GM19438 (cell line): Measurements from ENCODE around the gene SLC35G4.
"Not testable (repeated sequence)": the region's sequence is repeated elsewhere in the genome, so short reads cannot be mapped to it uniquely, and the experiment has no call there.

Source experiments
- ATAC-seq: cut with Tn5 transposase; IDR thresholded peaks from one replicate; pipeline ENCODE4 v1.9.1; 2021; ENCODE audit warnings: low read depth; ENCODE audit not compliant: unreplicated experiment

SLC35G4 gene

DNA sequence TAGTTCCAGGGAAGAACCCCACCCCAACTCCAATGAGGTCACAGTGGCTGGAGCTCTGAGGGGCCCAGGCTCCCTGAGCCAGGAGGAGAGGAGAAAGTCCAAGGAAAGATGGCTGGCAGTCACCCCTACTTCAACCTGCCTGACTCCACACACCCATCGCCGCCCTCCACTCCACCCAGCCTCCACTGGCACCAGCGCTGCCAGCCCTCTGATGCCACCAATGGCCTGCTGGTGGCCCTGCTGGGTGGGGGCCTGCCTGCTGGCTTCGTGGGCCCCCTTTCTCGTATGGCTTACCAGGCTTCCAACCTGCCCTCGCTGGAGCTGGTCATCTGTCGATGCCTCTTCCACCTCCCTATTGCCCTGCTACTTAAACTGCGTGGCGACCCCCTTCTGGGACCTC, at the start of gene SLC35G4:
TSS of gene SLC35G4 (plus strand) at position 109 of the 400 bp plus-strand sequence. CDS start at position 109, 0 bp downstream.
- ATAC-seq: not testable (repeated sequence)

DNA sequence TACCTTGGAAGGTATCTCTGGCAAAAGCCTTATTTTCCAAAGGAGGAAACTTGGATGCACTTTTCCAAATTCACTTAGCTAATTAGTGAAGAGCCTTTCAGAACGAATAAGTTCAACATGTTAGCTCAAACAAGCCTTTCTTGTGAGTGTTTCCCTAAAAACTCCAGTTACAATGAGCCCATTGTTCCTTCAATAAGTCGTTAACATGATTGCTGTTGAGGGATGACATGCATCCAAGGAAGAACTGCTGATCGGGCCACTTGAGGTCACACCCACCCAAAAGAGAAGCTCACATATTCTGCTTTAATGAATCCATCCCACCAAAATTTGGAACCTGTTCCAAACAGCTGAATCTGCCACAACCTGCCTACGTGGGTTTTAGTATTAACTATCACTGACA, 48.1 kb upstream of the SLC35G4 start:
- no peak for ATAC-seq

DNA sequence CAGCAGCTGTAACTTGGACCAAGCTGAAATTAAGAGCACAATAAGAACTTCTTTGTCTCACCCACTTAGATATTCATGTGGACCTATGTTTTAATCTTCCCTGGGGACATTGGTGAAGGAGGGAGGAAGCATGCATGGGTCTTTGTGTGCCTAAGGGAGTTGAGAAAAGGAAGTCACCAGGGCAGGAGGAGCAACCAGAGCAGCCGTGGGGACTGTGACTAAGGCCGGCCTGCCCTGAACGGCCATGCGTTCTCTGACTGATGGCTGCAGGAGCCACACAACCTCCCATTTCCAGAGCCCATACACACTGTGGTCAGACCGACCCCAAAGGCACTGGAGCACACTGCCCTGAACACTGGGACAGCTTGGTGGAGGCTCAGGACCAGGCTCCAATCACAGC, 43.7 kb upstream of the SLC35G4 start:
- no peak for ATAC-seq

GRCh38 chr18:11566236-11566965, 43.0 kb upstream of the SLC35G4 start:
- ATAC-seq: no peak

- ATAC-seq: no peak
Observed at GRCh38 chr18:11567396-11567795, 42.0 kb upstream of the SLC35G4 start.

GRCh38 chr18:11570073-11570588, 39.3 kb upstream of the SLC35G4 start:
- no peak for ATAC-seq

DNA sequence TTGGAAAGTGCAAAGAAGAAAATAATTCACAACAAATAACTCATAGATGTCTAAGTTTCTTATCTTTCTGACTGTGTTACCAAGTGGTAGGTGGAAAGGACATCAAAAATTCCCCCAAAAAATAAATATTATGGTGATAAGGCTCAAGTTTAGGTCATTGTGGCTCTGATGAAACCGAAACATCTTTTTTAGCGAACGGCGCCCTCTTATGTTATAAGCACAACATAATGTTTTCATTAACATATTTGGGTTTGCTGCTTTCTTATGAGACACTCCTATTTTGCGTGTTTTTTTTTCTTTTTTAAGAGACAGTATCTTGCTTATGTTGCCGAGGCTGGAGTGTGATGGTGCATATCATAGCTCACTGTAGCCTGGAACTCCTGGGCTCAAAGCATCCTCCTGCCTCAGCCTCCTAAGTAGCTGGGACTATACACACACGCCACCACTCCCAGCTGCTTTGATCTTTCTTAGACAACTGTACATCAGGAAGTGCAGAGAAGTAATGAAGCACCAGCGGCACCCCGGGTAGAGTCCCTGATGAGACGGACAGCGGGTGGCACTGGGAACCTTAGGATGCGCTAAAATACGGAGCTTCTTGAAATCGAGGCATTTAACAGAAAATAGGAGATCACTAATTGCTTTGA, 38.5 kb upstream of the SLC35G4 start:
- no peak for ATAC-seq

GRCh38 chr18:11572201-11572600, 37.2 kb upstream of the SLC35G4 start:
- no peak for ATAC-seq

DNA sequence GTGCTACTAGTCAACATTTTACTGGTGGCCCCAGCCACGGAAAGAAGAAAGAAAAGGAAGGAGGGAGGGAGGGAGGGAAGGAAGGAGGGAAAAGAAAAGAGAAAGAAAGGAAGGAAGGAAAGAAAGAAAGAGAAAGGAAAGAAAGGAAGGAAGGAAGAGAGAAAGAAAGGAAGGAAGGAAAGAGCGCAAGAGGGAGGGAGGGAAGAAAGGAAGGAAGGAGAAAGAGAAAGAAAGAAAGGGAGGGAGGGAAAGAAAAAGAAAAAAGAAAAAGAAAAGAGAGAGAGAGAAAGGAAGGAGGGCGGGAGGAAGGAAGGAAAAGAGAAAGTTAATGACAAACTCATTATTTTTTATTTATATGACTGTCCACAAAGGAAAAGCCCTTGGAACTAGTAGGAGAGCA, 34.9 kb upstream of the SLC35G4 start:
- ATAC-seq: no peak

- no peak for ATAC-seq
Observed at GRCh38 chr18:11577271-11578112, 31.9 kb upstream of the SLC35G4 start.

GRCh38 chr18:11578799-11579198, 30.6 kb upstream of the SLC35G4 start:
- ATAC-seq: no peak

- no peak for ATAC-seq
Observed at GRCh38 chr18:11579916-11580315, 29.5 kb upstream of the SLC35G4 start.

DNA sequence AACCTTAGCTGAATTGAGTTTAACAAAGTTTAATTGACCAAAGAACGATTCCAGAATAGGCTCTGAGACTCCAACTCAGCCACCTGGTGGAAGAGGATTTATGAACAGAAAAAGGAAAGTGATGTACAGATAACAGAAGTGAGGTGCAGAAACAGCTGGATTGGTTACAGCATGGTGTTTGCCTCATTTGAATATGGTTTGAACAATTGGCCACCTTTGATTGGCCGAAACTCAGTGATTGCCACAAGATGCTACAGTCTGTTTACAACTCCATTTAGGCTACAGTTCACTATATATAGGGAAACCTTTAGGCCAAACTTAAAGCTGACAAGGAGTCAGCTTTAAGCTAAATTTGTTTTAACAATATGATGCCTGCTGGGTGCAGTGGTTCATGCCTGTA, 28.1 kb upstream of the SLC35G4 start:
- no peak for ATAC-seq

- no peak for ATAC-seq
Observed at GRCh38 chr18:11585596-11585995, 23.8 kb upstream of the SLC35G4 start.

GRCh38 chr18:11586896-11587295, 22.5 kb upstream of the SLC35G4 start:
- ATAC-seq: no peak

DNA sequence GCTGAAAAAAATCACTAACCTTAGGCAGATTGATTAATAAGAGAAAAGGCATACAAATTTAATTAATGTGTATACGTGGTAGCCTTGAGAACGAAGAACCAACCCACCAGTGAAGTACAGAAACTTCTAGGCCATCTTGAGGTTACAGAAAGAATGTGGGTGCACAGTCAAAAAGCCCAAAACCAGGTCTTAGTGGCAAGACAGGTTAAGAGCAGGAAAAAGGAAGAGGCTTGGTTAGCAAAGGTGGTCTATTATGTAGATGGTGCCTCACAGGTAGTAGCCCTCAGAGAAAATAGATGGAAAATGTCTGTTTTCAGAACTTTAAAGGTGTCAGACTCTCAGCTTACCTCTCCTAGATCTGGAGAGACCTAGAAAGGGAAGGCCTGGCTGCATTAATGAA, 22.0 kb upstream of the SLC35G4 start:
- no peak for ATAC-seq

GRCh38 chr18:11587846-11588245, 21.6 kb upstream of the SLC35G4 start:
- ATAC-seq: no peak

GRCh38 chr18:11591957-11592356, 17.4 kb upstream of the SLC35G4 start:
- no peak for ATAC-seq

DNA sequence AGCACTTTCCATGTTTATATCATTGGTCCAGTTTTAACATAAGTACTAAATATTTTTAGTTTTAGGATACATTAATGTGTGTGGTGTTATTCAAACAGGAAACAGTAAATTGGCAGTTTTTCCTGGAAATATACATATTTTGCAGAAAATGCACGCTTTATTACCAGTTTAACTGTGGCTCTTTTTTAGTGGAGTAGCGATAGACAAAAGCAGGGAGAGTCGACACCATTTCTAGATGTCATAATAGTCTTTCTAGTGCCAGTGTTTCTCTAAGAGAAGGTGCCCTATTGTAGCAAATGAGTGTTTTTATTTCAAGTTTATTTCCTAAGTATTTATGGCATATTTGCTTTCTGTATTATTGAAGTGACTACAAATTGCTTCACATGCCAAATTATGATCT, 9.1 kb upstream of the SLC35G4 start:
- no peak for ATAC-seq

- ATAC-seq: no peak
Observed at GRCh38 chr18:11607906-11608305, 1.5 kb upstream of the SLC35G4 start.

DNA sequence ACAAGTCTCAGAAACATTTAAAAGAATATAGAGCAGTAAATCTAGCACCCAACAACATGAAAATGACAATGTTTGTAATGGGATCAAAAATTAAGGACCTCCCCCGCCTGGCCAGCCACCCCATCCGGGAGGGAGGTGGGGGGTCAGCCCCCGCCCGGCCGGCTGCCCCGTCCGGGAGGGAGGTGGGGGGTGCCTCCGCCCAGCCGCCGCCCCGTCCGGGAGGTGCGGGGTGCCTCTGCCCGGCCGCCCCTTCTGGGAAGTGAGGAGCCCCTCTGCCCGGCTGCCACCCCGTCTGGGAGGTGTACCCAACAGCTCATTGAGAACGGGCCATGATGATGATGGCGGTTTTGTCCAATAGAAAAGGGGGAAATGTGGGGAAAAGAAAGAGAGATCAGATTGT, 778 bp upstream of the SLC35G4 start:
- not testable (repeated sequence) for ATAC-seq
